Parathyroid adenoma (tissue), 2 donors: ENCODE data around the gene ALCAM.
"Not testable (repeated sequence)": the region's sequence is repeated elsewhere in the genome, so short reads cannot be mapped to it uniquely, and the experiment has no call there.

Experiments used
- H2AFZ ChIP-seq: fragments of 300-600 bp; sonication (generic); one replicate; pipeline ENCODE4 v1.7.0; 2017; ENCODE audit warnings: antibody characterized with exemption, mild to moderate bottlenecking
- H3K27ac ChIP-seq: fragments of 300-600 bp; sonication (generic); one replicate; pipeline ENCODE4 v1.7.0; 2017
- H3K27me3 ChIP-seq: fragments of 300-600 bp; sonication (generic); one replicate; pipeline ENCODE4 v1.7.0; 2017; ENCODE audit warnings: low read length; ENCODE audit not compliant: control insufficient read depth, insufficient read depth
- H3K36me3 ChIP-seq: fragments of 300-600 bp; sonication (generic); one replicate; pipeline ENCODE4 v1.7.0; 2017; ENCODE audit warnings: low read length; ENCODE audit not compliant: control insufficient read depth, insufficient read depth
- H3K4me1 ChIP-seq: fragments of 300-600 bp; sonication (generic); one replicate; pipeline ENCODE4 v1.7.0; 2017; ENCODE audit warnings: control low read depth
- H3K4me2 ChIP-seq: fragments of 300-600 bp; sonication (generic); one replicate; pipeline ENCODE4 v1.7.0; 2017; ENCODE audit warnings: low read length
- H3K4me3 ChIP-seq: fragments of 300-600 bp; sonication (generic); one replicate; pipeline ENCODE4 v1.7.0; 2017; ENCODE audit warnings: low read depth, low read length
- H3K79me2 ChIP-seq: fragments of 300-600 bp; sonication (generic); one replicate; pipeline ENCODE4 v1.7.0; 2017; ENCODE audit warnings: control low read depth
- H3K9ac ChIP-seq: fragments of 300-600 bp; sonication (generic); one replicate; pipeline ENCODE4 v1.7.0; 2017; ENCODE audit warnings: mild to moderate bottlenecking
- H3K9me3 ChIP-seq: fragments of 300-600 bp; sonication (generic); one replicate; pipeline ENCODE4 v1.7.0; 2017; ENCODE audit warnings: low read length; ENCODE audit not compliant: control insufficient read depth
- CTCF ChIP-seq: fragments of 300-600 bp; sonication (generic); IDR thresholded peaks from one replicate; pipeline ENCODE4 v1.7.0; 2017; ENCODE audit warnings: antibody characterized with exemption, mild to moderate bottlenecking
- donor health status: primary hyperparathyroidism.

ALCAM gene

GRCh38 chr3:105385179-105385578 is 18.5 kb downstream of the ALCAM start:
- H3K9me3 ChIP-seq = no peaks in the 10 kb centered on the region
- no peak overlapping the region for H3K27ac ChIP-seq
- no peaks in the 10 kb centered on the region for H3K36me3 ChIP-seq
- no peak overlapping the region for H3K9ac ChIP-seq
- no peaks in the 10 kb centered on the region for H3K27me3 ChIP-seq
- peaks cover 26% of the 10 kb centered on the region for H3K79me2 ChIP-seq
- H3K4me2 ChIP-seq = no peak overlapping the region
- peaks cover 6% of the 10 kb centered on the region for H3K4me1 ChIP-seq
- no peak overlapping the region for H2AFZ ChIP-seq
- no peak for TF ChIP-seq CTCF
- no peak overlapping the region for H3K4me3 ChIP-seq

GRCh38 chr3:105385819-105386508 is 19.3 kb downstream of the ALCAM start:
- H3K9ac ChIP-seq = no peak overlapping the region
- H3K27ac ChIP-seq = no peak overlapping the region
- no peak overlapping the region for H3K4me3 ChIP-seq
- H3K4me2 ChIP-seq = no peak overlapping the region
- H3K9me3 ChIP-seq = peaks cover 3% of the 10 kb centered on the region
- H3K79me2 ChIP-seq = peaks cover 29% of the 10 kb centered on the region
- H3K27me3 ChIP-seq = no peaks in the 10 kb centered on the region
- no peaks in the 10 kb centered on the region for H3K36me3 ChIP-seq
- no peak overlapping the region for H2AFZ ChIP-seq
- no peak for TF ChIP-seq CTCF
- H3K4me1 ChIP-seq = peaks cover 6% of the 10 kb centered on the region

- Histone ChIP-seq H3K79me2 (peaks cover 26% of the 10 kb centered on the region), H3K27me3 (no peaks in the 10 kb centered on the region), H3K27ac (no peak overlapping the region), H3K4me3 (no peak overlapping the region), H2AFZ (no peak overlapping the region), H3K9ac (no peak overlapping the region), H3K9me3 (peaks cover 3% of the 10 kb centered on the region), H3K36me3 (no peaks in the 10 kb centered on the region), H3K4me1 (peaks cover 6% of the 10 kb centered on the region), H3K4me2 (no peak overlapping the region)
- TF ChIP-seq CTCF = no peak
These were observed 20.5 kb downstream of the ALCAM start for GRCh38 chr3:105387122-105387751.

GRCh38 chr3:105388176-105388575 is 21.5 kb downstream of the ALCAM start:
- no peak overlapping the region for H3K27ac ChIP-seq
- no peak overlapping the region for H3K4me3 ChIP-seq
- no peak overlapping the region for H2AFZ ChIP-seq
- no peak for TF ChIP-seq CTCF
- no peak overlapping the region for H3K9ac ChIP-seq
- no peak overlapping the region for H3K4me2 ChIP-seq
- H3K9me3 ChIP-seq = peaks cover 3% of the 10 kb centered on the region
- peaks cover 27% of the 10 kb centered on the region for H3K79me2 ChIP-seq
- H3K4me1 ChIP-seq = peaks cover 6% of the 10 kb centered on the region
- no peaks in the 10 kb centered on the region for H3K27me3 ChIP-seq
- H3K36me3 ChIP-seq = no peaks in the 10 kb centered on the region

- H2AFZ ChIP-seq, H3K9me3 ChIP-seq, H3K36me3 ChIP-seq, H3K4me2 ChIP-seq, H3K27ac ChIP-seq, H3K9ac ChIP-seq, H3K4me3 ChIP-seq, H3K27me3 ChIP-seq, H3K4me1 ChIP-seq: not testable (repeated sequence)
- H3K79me2 ChIP-seq = peaks cover 30% of the 10 kb centered on the region
These were observed 23.1 kb downstream of the ALCAM start for GRCh38 chr3:105389759-105390158.

GRCh38 chr3:105392598-105392997 is 25.9 kb downstream of the ALCAM start:
- H3K4me3 ChIP-seq, H3K4me2 ChIP-seq, H3K9ac ChIP-seq, H2AFZ ChIP-seq, H3K9me3 ChIP-seq, H3K36me3 ChIP-seq, H3K27me3 ChIP-seq, H3K27ac ChIP-seq: not testable (repeated sequence)
- Histone ChIP-seq H3K4me1 (peaks cover 13% of the 10 kb centered on the region), H3K79me2 (peaks cover 45% of the 10 kb centered on the region)
